Caco-2 (cell line): ENCODE measurements around the gene GTF2H2. TPM values are rescaled to one million over a fixed set of nuclear protein-coding genes. Genes with fewer than 3 reads are reported as not detected.
"Not testable (repeated sequence)": the region's sequence is repeated elsewhere in the genome, so short reads cannot be mapped to it uniquely, and the experiment has no call there.

Experiments used
- BruUV-seq: library from RNA; stranded (reverse); fragments of 400-500 nt; replicated peaks from 2 replicates; lab custom pipeline; 2021; lab: Mats Ljungman, UMichigan
- CTCF ChIA-PET: fragments of 300-600 bp; sonication (Branson Sonifier 250); formaldehyde crosslinking; loops from one replicate; lab custom pipeline; 2022; ENCODE audit warnings: antibody characterized with exemption; lab: Charles Lee
- POLR2A ChIA-PET: fragments of 300-600 bp; sonication (Branson Sonifier 250); formaldehyde crosslinking; loops from one replicate; lab custom pipeline; 2022; ENCODE audit warnings: antibody characterized with exemption; lab: Charles Lee
- DNase-seq, 2 experiments: peaks; one replicate each; pipeline versions ENCODE4 v3.0.0 to v3.0.0-alpha.2; 2020 to 2022
- H3K27me3 ChIP-seq: replicated peaks from 2 replicates; pipeline ENCODE4 v1.6.0; 2011; ENCODE audit warnings: low read length; ENCODE audit not compliant: control insufficient read depth, insufficient read depth
- H3K36me3 ChIP-seq: 2 replicates; pipeline ENCODE4 v1.5.1; 2011; ENCODE audit warnings: low read length; ENCODE audit not compliant: control insufficient read depth, insufficient read depth
- H3K4me1 ChIP-seq: fragments of 250-450 bp; sonication (Bioruptor Pico); 2 replicates; pipeline ENCODE4 v1.5.1; 2020; ENCODE audit warnings: mild to moderate bottlenecking
- H3K4me3 ChIP-seq: 2 replicates; pipeline ENCODE4 v1.5.1; 2011; ENCODE audit warnings: low read depth, mild to moderate bottlenecking, control low read depth, low read length
- H3K9me3 ChIP-seq: fragments of 250-450 bp; sonication (Bioruptor Pico); 2 replicates; pipeline ENCODE4 v1.5.1; 2020; ENCODE audit warnings: mild to moderate bottlenecking, moderate library complexity
- H3K27ac Mint-ChIP-seq: one replicate; pipeline ENCODE4 v1.8.0; 2022; ENCODE audit warnings: mixed read lengths; ENCODE audit not compliant: unreplicated experiment
- H3K27me3 Mint-ChIP-seq: one replicate; pipeline ENCODE4 v1.8.0; 2022; ENCODE audit warnings: mixed read lengths; ENCODE audit not compliant: insufficient read depth, unreplicated experiment
- H3K36me3 Mint-ChIP-seq: one replicate; pipeline ENCODE4 v1.8.0; 2022; ENCODE audit warnings: mild to moderate bottlenecking, mixed read lengths; ENCODE audit not compliant: insufficient read depth, unreplicated experiment
- H3K4me1 Mint-ChIP-seq: one replicate; pipeline ENCODE4 v1.8.0; 2022; ENCODE audit warnings: low read depth, mixed read lengths; ENCODE audit not compliant: unreplicated experiment
- H3K4me3 Mint-ChIP-seq: one replicate; pipeline ENCODE4 v1.8.0; 2022; ENCODE audit warnings: mild to moderate bottlenecking, moderate library complexity, mixed read lengths; ENCODE audit not compliant: unreplicated experiment
- H3K9me3 Mint-ChIP-seq: one replicate; pipeline ENCODE4 v1.8.0; 2022; ENCODE audit warnings: mixed read lengths; ENCODE audit not compliant: unreplicated experiment
- intact Hi-C: fragments of 100-400 bp; cut with micrococcal nuclease; formaldehyde crosslinking; loops from one replicate; pipeline ENCODE4 v1.10.0; 2022; ENCODE audit not compliant: unreplicated experiment
- total RNA-seq: library from RNA; stranded (reverse); gene quantifications from 2 replicates; pipeline ENCODE4 v1.2.3, GENCODE V29; 2022

The GTF2H2 gene
- total RNA-seq, 1 experiment from 2014 or later, result 70.0 TPM

DNA sequence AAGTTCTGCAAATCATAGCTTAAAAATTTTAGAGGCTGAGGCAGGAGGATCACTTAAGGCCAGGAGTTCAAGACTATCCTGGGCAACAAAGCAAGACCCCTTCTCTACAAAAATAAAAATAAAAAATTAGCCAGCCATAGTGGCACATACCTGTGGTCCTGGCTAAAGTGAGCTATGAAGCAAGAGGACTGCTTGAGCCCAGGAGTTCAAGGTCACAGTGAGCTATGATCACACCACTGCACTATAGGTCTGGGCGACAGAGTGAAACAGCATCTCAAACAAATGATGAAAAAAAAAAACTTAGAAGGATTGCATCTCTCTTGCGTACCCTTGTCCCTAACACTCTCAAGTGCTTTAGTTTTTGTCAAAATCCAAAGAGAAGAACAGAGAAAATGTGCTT lies 21.3 kb upstream of the GTF2H2 start:
- H3K4me3 ChIP-seq, CTCF ChIA-PET, H3K36me3 ChIP-seq, DNase-seq, H3K27ac Mint-ChIP-seq, H3K9me3 ChIP-seq, H3K4me1 ChIP-seq, H3K4me3 Mint-ChIP-seq, H3K36me3 Mint-ChIP-seq, H3K9me3 Mint-ChIP-seq, BruUV-seq, intact Hi-C loops, H3K27me3 ChIP-seq, POLR2A ChIA-PET, H3K27me3 Mint-ChIP-seq, H3K4me1 Mint-ChIP-seq: not testable (repeated sequence)

DNA sequence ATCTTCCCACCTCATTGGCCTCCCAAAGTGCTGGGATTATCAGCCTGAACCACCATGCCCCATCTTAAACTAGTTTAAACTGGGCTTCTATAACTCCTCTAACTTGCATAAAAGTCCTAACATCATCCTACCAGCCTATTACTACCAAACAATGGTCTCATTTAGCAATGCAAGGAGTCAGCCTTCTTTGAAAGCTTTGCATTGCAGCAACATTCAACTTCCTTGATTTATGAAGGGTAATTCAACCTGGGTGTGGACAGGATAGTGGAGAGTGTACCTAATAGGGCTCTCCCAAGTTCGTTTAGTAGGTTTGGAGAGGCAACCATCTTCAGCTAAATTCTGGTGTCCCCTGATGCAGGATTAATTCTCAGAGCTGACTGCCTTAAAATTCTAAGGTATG lies 18.7 kb upstream of the GTF2H2 start:
- H3K4me3 ChIP-seq, H3K36me3 Mint-ChIP-seq, CTCF ChIA-PET, H3K27me3 Mint-ChIP-seq, H3K4me1 Mint-ChIP-seq, H3K27me3 ChIP-seq, BruUV-seq, H3K9me3 ChIP-seq, H3K4me1 ChIP-seq, H3K9me3 Mint-ChIP-seq, DNase-seq, H3K27ac Mint-ChIP-seq, H3K36me3 ChIP-seq, intact Hi-C loops, H3K4me3 Mint-ChIP-seq, POLR2A ChIA-PET: not testable (repeated sequence)

DNA sequence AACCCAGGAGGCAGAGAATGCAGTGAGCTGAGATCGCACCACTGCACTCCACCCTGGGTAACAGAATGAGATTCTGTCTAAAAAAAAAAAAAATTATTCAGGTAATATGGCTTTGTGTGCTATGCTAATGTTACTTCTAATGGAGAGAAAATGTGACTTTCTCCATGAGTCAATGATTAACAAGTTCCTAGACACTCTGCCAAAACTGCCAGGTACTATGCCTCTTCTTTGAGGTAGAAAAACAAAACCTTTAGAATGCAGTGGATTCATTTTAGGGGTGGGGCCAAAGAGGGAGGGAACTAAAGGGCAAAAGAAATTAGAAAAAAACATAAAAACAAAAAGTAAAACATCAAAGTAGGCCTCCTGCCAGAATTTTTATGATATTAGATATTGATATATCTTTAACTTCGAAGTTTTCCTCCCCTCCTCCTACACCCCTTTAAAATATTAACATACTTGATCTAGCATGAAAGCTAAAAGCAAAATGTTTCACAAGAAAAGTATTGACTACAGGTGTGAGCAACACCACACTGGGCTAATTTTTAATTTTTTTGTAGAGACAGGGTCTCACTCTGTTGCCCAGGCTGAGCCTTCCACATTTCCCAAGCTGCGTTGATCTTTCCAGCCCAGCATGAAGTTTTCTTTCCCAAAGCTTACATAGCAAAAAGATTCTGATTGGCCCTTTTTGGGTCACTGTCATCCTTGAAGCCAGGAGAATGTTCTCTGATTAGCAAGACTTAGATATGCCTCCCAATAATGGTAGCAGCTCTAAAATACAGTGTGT lies 17.0 kb upstream of the GTF2H2 start:
- intact Hi-C loops, result not testable (repeated sequence)

DNA sequence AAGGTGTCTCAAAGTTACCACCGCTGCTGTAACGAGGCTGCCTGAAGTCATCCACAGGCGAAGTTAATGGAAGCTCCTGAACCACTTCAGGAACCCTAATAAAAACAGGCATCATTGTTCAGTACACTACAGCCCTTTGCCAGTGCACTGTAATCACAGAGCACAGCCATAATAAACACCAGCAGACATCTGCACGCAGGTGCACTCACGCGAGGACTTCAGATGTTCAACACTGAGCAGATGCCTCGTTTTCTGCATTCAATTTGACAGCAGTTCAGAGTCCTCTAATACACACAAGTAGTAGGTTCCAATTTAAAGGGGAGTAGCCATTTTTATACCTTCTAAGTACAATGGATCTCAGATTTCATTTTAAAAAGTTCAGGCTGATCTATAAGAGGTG lies 15.4 kb upstream of the GTF2H2 start:
- H3K9me3 Mint-ChIP-seq, BruUV-seq: not testable (repeated sequence)

More for the DNA sequence above, 17.0 kb upstream of the GTF2H2 start:
- H3K27me3 ChIP-seq, H3K9me3 Mint-ChIP-seq, H3K4me3 ChIP-seq, H3K36me3 Mint-ChIP-seq, POLR2A ChIA-PET, H3K27me3 Mint-ChIP-seq, DNase-seq, H3K4me1 Mint-ChIP-seq, H3K36me3 ChIP-seq, BruUV-seq, H3K4me1 ChIP-seq, H3K4me3 Mint-ChIP-seq, H3K27ac Mint-ChIP-seq, H3K9me3 ChIP-seq, CTCF ChIA-PET: not testable (repeated sequence)

DNA sequence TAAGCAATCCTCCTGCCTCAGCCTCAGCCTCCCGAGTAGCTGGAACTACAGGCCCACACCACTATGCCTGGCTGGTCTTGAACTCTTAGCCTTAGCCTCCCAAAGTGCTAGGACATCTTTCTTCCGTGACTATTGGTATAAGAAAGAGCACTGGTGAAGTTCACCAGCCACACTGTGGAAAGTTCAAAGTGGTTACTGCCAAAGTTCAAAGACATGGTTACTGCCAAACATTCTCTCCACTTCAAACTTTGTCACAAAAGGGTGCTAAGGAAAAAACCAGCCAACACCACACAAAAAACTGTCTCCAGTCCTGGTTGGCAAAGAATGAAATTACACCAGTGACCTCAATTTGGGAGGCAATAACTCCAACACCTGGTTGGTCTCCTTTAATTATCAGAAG lies 14.9 kb upstream of the GTF2H2 start:
- intact Hi-C loops, H3K4me3 ChIP-seq, H3K9me3 ChIP-seq, BruUV-seq, H3K4me3 Mint-ChIP-seq, H3K27me3 ChIP-seq, DNase-seq, H3K27me3 Mint-ChIP-seq, H3K36me3 Mint-ChIP-seq, H3K4me1 Mint-ChIP-seq, POLR2A ChIA-PET, H3K27ac Mint-ChIP-seq, H3K36me3 ChIP-seq, H3K9me3 Mint-ChIP-seq, CTCF ChIA-PET, H3K4me1 ChIP-seq: not testable (repeated sequence)

More for the DNA sequence above, 15.4 kb upstream of the GTF2H2 start:
- intact Hi-C loops, H3K27ac Mint-ChIP-seq, H3K4me1 Mint-ChIP-seq, H3K27me3 ChIP-seq, H3K36me3 ChIP-seq, H3K4me3 ChIP-seq, H3K27me3 Mint-ChIP-seq, H3K4me3 Mint-ChIP-seq, CTCF ChIA-PET, POLR2A ChIA-PET, H3K9me3 ChIP-seq, H3K4me1 ChIP-seq, DNase-seq, H3K36me3 Mint-ChIP-seq: not testable (repeated sequence)

DNA sequence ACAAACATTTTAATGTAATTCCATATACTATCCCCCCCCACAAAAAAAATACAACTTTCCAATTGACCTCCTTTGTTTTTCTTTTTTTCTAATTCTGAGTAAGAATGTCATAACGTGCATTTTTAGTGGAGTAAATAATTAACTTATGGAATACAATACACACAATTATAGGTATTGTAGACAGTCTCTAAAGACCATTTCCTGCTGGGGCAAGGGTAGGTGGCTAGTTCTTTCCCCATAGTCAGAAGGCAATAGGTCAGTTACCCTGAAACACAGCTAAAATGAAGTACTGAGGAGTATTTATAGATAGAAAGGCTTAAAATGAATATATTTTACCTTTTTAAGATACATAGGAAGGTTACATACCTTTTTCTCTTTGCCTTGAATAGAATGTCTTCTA lies 6.2 kb downstream of the GTF2H2 start:
- H3K4me1 Mint-ChIP-seq, DNase-seq, H3K36me3 Mint-ChIP-seq, H3K4me1 ChIP-seq, H3K4me3 Mint-ChIP-seq, BruUV-seq, H3K27me3 Mint-ChIP-seq, POLR2A ChIA-PET, CTCF ChIA-PET, H3K27ac Mint-ChIP-seq, H3K36me3 ChIP-seq, intact Hi-C loops, H3K9me3 Mint-ChIP-seq, H3K27me3 ChIP-seq, H3K4me3 ChIP-seq, H3K9me3 ChIP-seq: not testable (repeated sequence)

DNA sequence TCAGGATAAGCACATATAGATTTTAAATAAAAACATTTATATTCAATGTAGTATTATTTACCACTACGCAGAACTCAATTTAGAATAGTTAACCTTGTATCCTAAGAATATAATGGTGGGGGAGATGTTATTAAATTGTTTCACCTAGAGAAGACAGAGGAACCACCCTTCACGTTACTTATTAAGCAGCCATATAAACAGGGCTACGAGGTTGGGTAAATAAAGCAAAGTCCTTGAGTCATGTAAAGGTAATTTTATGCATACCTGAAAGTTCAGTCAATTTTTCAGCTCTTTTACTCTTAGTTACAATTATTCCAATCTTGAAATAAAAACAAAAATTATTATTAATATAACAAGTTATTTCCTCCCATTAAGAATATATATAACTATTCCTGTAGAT lies 8.1 kb downstream of the GTF2H2 start:
- H3K27me3 ChIP-seq, H3K36me3 ChIP-seq, CTCF ChIA-PET, H3K36me3 Mint-ChIP-seq, H3K4me3 ChIP-seq, POLR2A ChIA-PET, H3K9me3 ChIP-seq, BruUV-seq, H3K4me1 Mint-ChIP-seq, H3K4me1 ChIP-seq, H3K9me3 Mint-ChIP-seq, H3K4me3 Mint-ChIP-seq, DNase-seq, H3K27me3 Mint-ChIP-seq, H3K27ac Mint-ChIP-seq, intact Hi-C loops: not testable (repeated sequence)
